SW480 (cell line): ENCODE measurements around the gene OBSL1.
A peak's percentile ranks its signal among the peaks of the same experiment; 100 is the strongest.

Experiments
- DNase-seq: peaks from one replicate; pipeline ENCODE4 v3.0.0-alpha.2; 2016; ENCODE audit warnings: low spot score

The OBSL1 gene

GRCh38 chr2:219531639-219532377 is 39.5 kb downstream of the OBSL1 start:
- DNase-seq = peak; percentile 32

DNA sequence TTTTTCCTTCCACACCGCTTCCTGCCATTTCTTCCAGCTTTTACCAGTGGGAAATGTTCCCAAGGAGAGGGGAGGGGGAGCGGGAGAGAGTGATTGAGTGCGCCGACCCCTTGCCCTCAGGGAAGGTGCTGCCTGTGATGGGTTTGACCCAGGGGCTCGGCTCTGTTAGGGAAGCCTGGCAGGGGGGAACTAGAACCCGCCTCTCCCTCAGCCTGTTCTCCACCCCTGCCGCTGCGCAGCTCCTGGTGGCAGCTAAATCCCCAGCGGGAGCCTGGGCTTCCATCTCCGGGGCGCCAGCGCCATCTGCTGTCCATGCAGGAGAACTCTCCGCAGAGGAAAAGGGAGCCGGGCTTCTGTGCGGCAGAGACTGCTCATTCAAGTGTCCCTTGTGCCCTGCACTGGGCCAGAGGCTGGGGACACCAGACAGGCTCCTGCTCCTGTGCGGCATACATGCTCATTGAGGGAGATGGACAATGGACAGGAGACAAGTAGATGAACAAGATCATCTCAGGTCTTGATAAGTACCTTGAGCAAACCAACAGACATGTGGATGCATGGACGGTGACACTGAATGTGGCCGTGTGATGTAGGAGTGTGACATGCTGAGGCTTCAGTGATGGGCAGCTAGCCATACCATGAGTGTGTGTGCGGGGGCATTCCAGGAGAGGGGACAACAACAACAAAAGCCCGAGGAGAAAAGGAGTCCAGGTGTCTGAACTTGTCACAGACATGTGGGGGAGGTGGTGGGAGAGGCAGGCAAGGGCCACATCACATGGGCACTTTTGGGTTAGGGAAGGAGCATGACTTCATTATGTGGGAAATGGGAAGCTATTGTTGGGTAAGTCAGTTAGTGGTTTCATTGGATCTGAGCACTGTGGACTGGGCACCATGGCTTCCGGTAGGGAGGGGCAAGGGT is 41.0 kb downstream of the OBSL1 start:
- DNase-seq = peak; percentile 72

DNA sequence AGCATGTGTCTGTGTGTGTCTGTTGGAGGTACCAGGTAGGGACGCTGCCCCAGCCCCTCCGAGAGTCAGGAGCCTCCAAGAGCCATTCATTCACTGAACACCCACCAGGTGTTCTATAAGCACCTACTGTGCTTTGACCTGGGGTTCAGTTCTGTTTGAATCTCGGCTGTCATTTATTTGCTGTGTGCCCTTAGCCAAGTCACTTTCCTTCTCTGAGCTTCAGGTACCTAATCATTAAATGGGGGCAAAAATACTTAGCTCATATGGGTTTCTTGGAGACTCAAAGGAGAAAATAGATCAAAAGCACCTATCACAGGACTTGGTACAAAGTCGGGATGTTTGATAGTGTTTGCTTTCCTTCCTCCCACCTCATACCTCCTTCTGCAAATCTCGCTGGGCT is 43.9 kb downstream of the OBSL1 start:
- no peak for DNase-seq

- DNase-seq = no peak
These were observed 44.3 kb downstream of the OBSL1 start for GRCh38 chr2:219527076-219527394.

- no peak for DNase-seq
These were observed 44.8 kb downstream of the OBSL1 start for GRCh38 chr2:219526320-219527075.

DNA sequence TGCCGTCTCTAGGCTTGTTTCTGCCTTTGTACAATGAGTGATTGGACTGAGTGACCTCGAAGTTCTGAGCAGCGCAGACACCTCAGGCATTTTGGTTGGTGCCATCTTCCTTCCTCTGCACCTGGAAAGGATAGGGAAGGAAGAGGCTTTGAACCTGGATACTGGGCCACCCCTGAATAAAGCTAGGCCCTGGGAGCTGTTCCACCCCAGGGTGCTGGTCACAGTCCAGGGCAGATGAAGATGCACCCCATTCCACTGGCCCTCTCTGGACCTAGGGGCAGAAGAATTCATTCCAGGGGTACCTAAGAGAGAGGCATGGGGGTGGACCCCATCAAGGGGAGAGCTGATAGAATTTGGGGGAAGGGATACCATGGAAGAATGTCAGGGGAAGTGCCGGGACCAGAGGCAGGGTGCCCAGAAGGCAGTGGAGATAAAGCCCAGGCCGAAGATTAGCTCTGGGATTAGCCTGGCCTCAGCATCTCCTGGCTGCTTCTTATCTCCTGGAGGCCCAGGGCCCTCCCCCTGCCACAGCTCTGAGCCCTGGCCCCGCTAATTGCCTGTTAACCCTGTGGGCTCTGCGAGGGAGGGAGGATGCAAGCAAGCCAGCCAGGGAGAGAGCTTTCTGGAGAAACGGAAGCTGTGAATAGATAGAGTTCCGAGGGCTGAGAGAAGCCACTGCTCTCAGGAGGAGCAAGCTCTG is 45.7 kb downstream of the OBSL1 start:
- no peak for DNase-seq

GRCh38 chr2:219524817-219525216 is 46.5 kb downstream of the OBSL1 start:
- DNase-seq = no peak

DNA sequence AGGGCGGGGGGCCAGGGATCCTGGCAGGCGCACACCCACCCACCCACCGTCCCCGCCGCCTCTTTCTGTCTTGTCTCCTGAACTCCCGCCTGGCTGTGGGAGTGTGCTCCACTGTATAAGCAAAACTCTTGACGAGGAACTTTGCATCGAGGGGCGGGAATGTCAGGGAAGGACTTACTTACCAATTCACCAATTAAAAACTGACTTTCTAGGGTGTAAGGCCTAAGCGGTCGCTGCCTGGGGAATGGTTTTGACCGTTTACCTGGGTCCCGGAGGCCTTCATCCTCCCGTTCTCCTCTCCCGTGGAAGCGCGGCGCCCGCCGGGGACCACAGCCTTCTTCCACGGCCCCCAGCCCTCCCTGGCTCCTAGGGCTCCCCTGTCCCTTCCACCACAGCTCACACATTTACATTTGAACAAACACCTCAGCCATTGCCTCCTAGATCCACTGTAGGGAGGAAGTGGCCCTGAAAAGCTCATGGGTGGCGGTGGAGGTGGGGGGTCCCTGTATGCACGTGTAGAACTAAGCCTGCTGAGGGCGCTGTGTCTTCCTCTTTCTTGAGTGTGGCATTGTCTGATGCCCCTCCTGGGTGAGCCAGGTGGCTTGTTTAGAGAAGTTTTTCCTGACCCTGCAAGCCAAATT is 48.2 kb downstream of the OBSL1 start:
- no peak for DNase-seq

DNA sequence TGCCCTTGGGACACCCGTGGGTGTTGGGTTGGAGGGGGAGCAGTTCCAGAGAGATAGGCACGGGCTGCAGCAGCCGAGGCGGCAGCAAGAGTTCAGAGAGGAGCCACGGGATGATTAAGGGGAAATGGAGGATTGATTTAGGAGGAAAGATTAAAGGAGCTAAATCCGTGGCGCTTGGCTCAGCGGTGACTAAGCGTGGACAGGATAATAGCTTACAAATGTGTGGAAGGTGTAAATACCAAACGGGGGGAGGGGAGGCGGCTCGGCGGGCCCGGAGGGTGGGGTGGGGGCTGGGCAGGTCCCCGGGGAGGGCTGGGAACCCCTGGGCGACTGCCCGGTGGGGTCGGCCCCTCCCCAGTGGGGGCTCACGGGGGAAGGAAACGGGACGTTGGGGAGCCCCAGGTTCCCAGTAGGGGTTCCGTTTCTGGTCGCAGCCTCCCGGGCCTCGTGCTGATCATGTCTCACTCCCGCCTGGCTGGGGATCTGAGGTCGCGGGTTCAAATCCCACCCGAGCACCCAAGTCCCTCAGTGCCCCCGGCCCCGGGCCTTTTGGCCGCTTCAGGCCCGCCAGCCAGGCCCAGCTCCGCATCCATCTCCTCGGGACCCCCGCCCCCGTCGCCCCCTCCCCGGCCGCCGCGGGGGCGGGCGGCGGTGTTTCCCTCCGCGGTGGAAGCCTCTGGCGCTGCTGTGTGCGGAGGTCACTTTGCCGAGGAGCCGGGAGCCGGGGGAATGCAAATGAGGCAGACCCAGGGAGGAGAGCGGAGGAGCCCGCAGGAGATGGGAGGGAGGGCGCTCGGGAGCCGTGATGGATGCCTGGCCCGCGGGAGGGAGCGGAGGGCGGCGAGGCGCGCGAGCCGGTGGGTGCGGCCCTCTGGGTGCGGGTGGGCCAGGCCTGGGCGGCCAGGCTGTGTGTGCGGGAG is 49.0 kb downstream of the OBSL1 start:
- peak; percentile 83 for DNase-seq

DNA sequence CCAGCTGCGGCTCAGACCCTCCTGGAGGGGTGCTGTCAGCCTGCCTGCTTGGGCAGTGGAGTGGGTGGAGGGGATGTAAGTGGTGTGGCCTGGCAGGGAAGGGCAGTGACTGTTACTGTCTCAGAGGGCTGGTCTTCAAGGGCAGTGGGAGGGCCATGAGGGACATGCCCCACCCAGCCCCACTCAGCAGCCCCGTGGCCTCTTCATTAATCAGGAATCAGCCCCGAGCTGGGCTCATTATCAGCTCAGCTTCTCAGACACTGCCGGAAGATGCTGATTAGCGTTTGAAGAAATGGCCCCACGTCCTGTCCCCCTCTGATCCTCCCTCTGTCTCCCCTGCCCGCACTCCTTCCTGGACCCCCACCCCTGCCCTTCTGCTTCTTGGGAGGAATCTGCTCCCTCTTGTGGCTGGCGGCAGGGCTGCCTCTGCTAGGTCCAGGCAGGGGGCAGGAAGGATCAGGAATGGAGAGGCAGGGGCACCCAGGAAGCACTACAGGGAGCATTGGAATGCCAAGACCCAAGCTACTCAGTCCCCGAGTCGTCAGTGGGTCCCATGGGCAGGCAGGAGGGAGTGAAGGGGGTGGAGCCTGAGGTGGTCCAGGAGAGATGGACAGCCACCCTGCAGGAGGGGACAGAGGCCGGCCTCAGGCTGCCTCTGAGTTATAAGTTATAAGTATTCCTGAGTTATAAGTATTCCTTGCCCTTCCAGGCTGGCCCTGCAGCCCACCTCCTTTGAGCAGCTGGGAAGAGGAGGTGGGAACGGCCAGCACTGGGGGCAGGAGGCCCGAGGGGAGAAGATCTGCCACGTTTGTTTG is 50.1 kb downstream of the OBSL1 start:
- DNase-seq = peak; percentile 54

DNA sequence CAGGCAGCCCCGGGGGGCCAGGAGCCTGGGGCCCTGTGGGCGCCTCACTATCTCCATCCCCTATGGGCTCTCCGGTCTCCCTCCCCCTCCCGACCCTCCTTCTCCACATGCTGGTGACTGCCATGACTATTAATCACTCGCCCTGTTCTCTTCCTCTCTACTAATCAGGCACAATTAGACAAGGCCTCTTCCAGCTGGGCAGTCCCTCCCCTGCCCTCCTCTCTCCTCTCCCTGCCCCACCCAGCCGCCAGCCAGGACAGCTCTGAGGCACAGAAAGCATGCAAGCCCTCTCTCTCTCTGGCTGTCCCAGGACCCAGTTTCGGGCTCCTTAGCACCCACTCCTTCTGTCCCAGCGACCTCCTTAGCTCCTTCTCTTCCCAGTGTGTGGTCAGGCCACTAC is 51.3 kb downstream of the OBSL1 start:
- no peak for DNase-seq

- DNase-seq = no peak
These were observed 51.8 kb downstream of the OBSL1 start for GRCh38 chr2:219519526-219519916.

- DNase-seq = no peak
These were observed 53.2 kb downstream of the OBSL1 start for GRCh38 chr2:219517954-219518778.

DNA sequence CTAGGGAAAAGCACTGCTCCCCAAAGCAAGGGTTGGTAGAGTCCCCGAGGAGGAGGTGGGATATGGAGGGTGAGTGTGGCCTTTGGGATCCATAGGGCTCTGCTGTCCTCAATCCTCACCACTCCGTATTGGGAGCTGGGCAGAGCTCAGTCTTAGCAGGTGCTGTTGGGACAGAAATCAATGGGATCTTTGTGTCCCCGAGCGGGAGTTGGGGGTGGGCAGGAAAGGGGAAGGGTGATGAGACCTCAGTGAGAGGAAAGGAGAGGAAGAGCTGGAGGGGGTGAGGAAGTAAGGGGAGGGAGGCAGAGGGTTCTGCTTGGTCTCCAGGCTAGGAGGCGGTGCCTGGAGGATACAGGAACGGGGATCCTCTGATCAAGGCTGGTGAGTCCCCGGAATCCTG is 54.5 kb downstream of the OBSL1 start:
- no peak for DNase-seq

DNA sequence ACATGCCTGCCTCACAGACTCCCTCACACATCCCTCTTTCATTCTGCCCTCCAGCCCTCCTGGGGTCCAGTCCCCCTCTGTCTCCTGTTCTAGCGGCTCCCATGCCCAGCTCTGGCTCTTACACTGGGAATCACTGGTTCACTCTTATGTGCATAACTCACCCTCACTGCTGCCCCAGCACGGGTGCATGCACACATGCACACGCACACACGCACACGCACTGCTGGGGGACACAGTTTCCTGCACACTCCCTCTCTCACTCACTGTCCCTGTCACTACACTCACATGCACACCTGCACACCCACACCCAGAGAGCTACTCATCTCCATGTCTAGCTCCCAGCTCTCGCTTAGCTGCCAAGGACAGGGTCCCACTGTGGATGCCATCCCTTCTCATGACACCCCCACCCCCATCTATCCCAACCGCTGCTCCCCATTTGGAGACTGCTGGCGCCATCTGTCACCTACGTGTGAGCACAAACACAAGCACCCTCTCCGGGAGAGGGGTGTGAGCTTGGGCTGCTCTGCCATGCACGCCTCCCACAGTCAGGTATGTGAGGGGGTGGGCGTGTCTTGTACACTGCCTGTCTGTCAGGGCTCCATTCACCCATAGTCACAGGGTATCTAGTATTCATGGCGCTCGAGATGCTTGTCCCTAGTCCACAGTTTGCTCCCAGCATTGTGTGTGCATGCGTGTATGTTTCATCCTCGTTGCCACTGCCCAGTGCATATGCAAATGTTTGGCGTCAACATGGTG is 55.3 kb downstream of the OBSL1 start:
- DNase-seq = no peak

GRCh38 chr2:219514836-219515235 is 56.5 kb downstream of the OBSL1 start:
- no peak for DNase-seq

DNA sequence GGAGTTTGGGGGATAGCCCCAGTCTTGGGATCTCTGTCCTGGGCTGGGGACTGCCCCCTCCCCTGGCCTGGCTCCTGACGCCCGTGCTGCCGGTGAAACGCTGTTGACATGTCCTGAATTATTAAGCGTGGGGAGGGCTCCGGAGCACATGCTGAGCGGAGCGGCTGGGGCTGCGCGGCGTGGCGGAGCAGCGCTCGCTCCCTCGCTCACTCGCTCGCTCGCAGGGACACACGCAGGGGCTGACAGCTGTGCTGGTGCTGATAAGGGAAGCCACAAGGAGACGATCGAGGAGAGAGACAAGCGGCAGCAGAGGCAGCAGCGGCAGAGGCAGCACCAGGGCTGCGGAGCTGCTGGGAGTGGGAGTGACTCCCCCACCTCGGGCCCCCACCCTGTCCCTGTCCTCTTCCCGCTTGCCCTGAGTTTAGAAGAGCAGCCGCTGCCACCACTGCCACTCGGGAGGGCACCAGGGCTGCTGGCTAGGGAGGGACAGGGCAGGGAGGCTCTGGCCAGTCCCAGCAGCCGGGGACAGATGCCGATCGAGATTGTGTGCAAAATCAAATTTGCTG is 57.1 kb downstream of the OBSL1 start, which contains the start of gene ASIC4:
ASIC4 (plus strand) TSS at position 287 of the 566 bp plus-strand sequence; CDS start at position 530, 243 bp downstream.
- no peak for DNase-seq
